ENCODE results near the gene MAFF. TPM values are rescaled to one million over a fixed set of nuclear protein-coding genes. Genes with fewer than 3 reads are reported as not detected.
"Not testable (repeated sequence)": the region's sequence is repeated elsewhere in the genome, so short reads cannot be mapped to it uniquely, and the experiment has no call there.

MAFF gene
- total RNA-seq, 1 donor from 2014 or later = 4.2 TPM

GRCh38 chr22:38175206-38176118 is 26.3 kb upstream of the MAFF start:
- intact Hi-C loops (cut with DNase I) = no loop called here
- no peak for DNase-seq
- no peak for ATAC-seq (ENCODE audit: poor library complexity)

DNA sequence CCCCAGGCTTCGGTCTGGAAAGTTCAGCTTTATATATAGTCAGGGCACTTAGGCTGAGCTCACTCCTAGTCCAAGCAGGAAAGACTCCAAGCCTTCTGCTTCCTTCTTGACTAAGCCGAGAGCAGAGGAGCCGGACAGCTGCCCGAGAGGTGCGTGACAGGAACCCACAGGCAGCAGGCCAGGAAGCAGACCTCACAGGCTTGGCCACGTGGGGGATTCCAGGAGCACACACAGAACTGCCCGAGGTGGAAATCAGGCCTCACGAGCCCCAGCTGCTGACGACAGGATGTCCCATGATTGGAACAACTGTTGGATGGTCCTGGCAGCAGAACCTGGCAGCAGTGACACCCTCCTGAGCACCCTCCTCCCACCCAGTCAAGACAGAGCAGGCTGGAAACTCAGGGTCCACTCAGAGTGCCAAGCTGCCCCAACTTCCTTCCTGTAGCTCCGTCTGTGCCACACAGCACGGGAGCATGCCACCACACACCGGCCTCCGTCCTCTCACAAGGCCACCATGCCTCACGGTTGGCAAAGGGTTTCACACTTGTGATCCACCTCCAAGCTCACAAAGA is 25.5 kb upstream of the MAFF start:
- DNase-seq (peak; percentile 87), ATAC-seq (ENCODE audit: poor library complexity) (peak; percentile 70)
- intact Hi-C loops (cut with DNase I) = no loop called here

DNA sequence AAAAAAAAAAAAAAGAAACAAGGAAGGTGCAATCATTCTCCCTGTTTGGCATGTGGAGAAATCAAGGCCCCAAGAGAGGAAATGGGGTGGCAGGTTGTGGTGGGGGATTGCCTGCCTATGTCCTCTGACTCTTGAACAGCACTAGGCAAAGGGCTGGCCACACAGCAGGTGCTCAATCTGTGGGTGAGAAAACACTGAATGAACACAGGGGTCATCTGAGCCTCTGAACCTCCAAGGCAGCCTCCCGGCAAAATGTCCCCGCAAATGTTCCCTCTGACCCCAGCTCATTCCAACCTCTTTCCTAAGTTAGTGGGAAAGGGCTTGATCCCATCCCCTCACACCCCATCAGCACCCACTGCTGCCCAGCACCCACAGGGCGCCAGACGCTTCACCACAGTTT is 24.8 kb upstream of the MAFF start:
- no peak for DNase-seq
- no peak for ATAC-seq (ENCODE audit: poor library complexity)
- intact Hi-C loops (cut with DNase I) = no loop called here

DNA sequence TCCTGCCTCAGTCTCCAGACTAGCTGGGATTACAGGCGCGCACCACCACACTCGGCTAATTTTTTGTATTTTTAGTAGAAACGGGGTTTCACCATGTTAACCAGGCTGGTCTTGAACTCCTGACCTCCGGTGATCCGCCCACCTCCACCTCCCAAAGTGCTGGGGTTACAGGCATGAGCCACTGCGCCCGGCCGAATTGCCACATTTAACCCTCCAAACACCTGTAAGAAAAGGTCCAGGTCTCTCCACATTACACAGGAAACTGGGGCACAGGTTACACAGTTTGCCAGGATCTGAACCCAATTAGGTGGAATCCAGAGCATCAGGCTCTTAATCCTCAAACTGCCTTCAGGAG is 24.2 kb upstream of the MAFF start:
- intact Hi-C loops (cut with DNase I); DNase-seq; ATAC-seq (ENCODE audit: poor library complexity): not testable (repeated sequence)

- DNase-seq (no peak), ATAC-seq (ENCODE audit: poor library complexity) (peak; percentile 27)
- intact Hi-C loops (cut with DNase I) = no loop called here
Observed at GRCh38 chr22:38177926-38178604, 23.7 kb upstream of the MAFF start.

GRCh38 chr22:38178605-38178937 is 23.2 kb upstream of the MAFF start:
- intact Hi-C loops (cut with DNase I) = not testable (repeated sequence)
- peak; percentile 40 for DNase-seq

GRCh38 chr22:38180841-38181452 is 20.8 kb upstream of the MAFF start:
- peak; percentile 19 for ATAC-seq (ENCODE audit: poor library complexity)
- intact Hi-C loops (cut with DNase I) = no loop called here
- DNase-seq = peak; percentile 44

More at GRCh38 chr22:38178605-38178937, 23.2 kb upstream of the MAFF start:
- ATAC-seq (ENCODE audit: poor library complexity) = not testable (repeated sequence)

DNA sequence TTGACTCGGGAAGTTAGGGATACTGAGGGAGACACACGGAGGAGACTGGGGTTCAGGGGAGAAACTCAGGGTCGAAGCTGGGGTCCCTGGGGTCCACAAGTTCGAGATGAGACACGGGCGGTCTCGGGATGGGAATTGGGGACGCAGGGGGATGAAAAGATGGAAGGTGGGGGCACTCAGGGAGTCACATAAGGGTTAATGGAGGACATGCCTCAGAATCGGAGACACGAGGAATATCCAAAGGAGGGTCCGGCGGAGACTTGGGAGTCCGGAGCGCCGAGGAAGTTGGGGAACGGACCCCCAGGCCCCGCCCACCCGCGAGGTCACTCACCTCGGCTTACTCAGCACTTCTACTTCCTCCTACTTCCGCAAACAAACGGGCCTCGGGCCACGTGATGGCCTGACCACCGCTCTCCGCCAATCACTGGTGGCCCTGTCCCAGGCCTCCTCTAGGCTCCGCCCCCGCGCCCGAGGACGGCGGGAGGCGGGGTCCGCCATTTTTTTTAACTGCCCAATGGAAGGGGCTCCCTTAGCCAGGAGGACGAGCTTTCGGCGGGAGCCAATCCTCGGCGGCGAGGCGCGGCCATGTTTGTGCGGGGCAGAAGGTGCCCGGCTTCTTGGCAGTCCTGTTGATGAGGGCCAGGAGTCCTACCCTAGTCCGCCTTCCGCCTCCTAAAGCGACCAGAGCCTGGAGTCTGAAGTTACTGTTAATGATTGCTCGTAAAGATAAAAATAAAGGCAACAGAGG is 20.2 kb upstream of the MAFF start, which contains the start of gene PLA2G6:
PLA2G6 (minus strand) TSS at position 378 of the 748 bp plus-strand sequence. CDS start 12,404 bp downstream, outside the sequence.
- intact Hi-C loops (cut with DNase I) = no loop called here
- DNase-seq = peak; percentile 99
- ATAC-seq (ENCODE audit: poor library complexity) = peak; percentile 96

DNA sequence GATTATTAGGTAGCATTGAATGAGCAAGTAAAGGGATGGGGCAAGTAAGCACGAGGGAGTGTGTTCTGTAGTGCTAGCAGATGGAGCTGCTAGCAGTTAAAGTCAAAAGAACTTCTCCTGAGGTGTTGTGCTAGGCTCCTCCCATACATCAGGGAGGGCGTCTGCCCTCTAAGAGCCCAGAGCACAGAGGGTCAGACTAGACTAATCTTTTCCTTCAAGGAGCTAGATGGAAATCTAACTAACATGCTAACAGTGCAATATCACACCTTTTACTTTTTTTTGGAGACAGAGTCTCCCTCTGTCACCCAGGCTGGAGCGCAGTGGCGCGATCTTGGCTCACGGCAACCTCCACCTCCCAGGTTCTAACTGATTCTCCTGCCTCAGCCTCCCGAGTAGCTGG is 17.0 kb upstream of the MAFF start:
- ATAC-seq (ENCODE audit: poor library complexity) = no peak
- DNase-seq = no peak
- intact Hi-C loops (cut with DNase I) = no loop called here

GRCh38 chr22:38186429-38186828 is 15.4 kb upstream of the MAFF start:
- DNase-seq (no peak), ATAC-seq (ENCODE audit: poor library complexity) (no peak)
- intact Hi-C loops (cut with DNase I) = no loop called here

GRCh38 chr22:38187413-38188212 is 14.2 kb upstream of the MAFF start:
- intact Hi-C loops (cut with DNase I) = no loop called here
- DNase-seq (no peak), ATAC-seq (ENCODE audit: poor library complexity) (no peak)

GRCh38 chr22:38189104-38189503 is 12.7 kb upstream of the MAFF start:
- no peak for ATAC-seq (ENCODE audit: poor library complexity)
- no peak for DNase-seq
- intact Hi-C loops (cut with DNase I) = no loop called here

DNA sequence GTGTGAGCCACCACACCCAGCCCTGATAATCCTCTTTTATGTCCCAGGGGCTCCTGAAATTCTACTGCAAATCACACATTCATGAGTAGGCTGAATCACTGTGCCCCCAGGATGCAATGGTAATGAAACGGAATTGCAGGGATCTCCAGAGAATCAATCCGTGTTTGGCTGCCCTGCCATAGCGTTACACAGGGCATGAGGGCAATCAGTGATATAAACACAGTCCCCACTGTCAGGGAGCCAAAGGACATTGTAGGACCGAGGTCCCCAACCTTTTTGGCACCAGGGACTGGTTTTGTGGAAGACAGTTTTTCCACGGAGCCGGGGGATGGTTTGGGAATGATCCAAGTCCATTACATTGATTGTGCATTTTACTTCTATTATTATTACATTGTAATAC is 11.2 kb upstream of the MAFF start:
- no peak for ATAC-seq (ENCODE audit: poor library complexity)
- no peak for DNase-seq
- intact Hi-C loops (cut with DNase I) = no loop called here

- ATAC-seq (ENCODE audit: poor library complexity) (no peak), DNase-seq (no peak)
- intact Hi-C loops (cut with DNase I) = no loop called here
Observed at GRCh38 chr22:38191055-38191454, 10.7 kb upstream of the MAFF start.

DNA sequence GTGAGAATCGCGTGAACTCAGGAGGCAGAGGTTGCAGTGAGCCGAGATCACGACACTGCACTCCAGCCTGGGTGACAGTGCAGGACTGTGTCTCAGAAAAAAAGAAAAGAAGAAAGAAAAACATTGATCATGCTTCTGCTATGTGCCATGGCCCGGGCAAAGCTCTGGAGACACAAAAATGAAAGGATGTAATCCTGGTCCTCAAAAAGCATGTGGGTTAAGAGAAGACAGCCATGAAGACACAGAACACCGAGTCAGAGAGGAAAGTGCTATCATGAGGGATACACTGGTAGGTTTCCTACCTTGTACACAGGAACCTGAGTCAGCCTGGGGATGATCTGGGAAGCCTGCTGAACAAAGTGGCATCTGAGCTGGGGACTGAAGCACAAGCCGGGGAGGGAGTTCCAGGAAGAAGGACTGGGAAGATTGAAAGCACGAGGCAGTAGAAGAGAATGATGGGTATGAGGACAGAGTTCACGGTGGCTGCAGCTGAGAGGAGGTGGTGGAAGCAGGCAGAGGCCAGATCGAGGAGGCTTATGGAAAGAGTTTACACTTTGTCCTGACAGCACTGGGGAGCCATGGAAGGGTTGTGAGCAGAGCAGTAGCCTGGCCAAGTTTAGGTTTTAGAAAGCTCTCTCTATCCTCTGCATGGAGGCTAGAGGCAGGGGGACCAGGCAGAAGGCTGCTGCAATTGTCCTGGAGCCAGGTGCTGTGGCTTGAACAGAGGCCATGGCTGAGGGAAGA is 9.9 kb upstream of the MAFF start:
- ATAC-seq (ENCODE audit: poor library complexity) (no peak), DNase-seq (no peak)
- intact Hi-C loops (cut with DNase I) = no loop called here

- ATAC-seq (ENCODE audit: poor library complexity) = no peak
- DNase-seq = no peak
- intact Hi-C loops (cut with DNase I) = no loop called here
Observed at GRCh38 chr22:38192475-38192863, 9.3 kb upstream of the MAFF start.

- ATAC-seq (ENCODE audit: poor library complexity) = peak; percentile 57
- intact Hi-C loops (cut with DNase I) = no loop called here
- DNase-seq = peak; percentile 67
Observed at GRCh38 chr22:38193580-38193979, 8.2 kb upstream of the MAFF start.
